NCI-H2107 treated with DMSO at 0.1 percent for 48 hours (cell line): Measurements from ENCODE around the gene ILF3.
"Not testable (repeated sequence)": the region's sequence is repeated elsewhere in the genome, so short reads cannot be mapped to it uniquely, and the experiment has no call there.

Experiments used
- DNase-seq: peaks from one replicate; lab custom pipeline; 2025; ENCODE audit not compliant: unreplicated experiment; lab: John Stamatoyannopoulos, UW

ILF3 gene

GRCh38 chr19:10642473-10643171 lies 11.5 kb upstream of the ILF3 start:
- no peak for DNase-seq

GRCh38 chr19:10643172-10643967 lies 10.8 kb upstream of the ILF3 start:
- no peak for DNase-seq

GRCh38 chr19:10643968-10644259 lies 10.2 kb upstream of the ILF3 start:
- no peak for DNase-seq

GRCh38 chr19:10644260-10645007 lies 9.7 kb upstream of the ILF3 start:
- peak; percentile 25 for DNase-seq

- DNase-seq, result no peak
Observed at GRCh38 chr19:10646456-10647159, 7.5 kb upstream of the ILF3 start.

- no peak for DNase-seq
Observed at GRCh38 chr19:10648360-10648759, 5.8 kb upstream of the ILF3 start.

- DNase-seq, result no peak
Observed at GRCh38 chr19:10651851-10652250, 2.3 kb upstream of the ILF3 start.

GRCh38 chr19:10653482-10653731 lies 739 bp upstream of the ILF3 start:
- no peak for DNase-seq

GRCh38 chr19:10654610-10655456 lies 687 bp downstream of the ILF3 start:
- DNase-seq, result no peak

- DNase-seq, result peak; percentile 29
Observed at GRCh38 chr19:10655457-10656312, 1.5 kb downstream of the ILF3 start.

- no peak for DNase-seq
Observed at GRCh38 chr19:10660346-10660745, 6.2 kb downstream of the ILF3 start.

- no peak for DNase-seq
Observed at GRCh38 chr19:10661946-10662345, 7.8 kb downstream of the ILF3 start.

- DNase-seq, result no peak
Observed at GRCh38 chr19:10662384-10663251, 8.5 kb downstream of the ILF3 start.

GRCh38 chr19:10663252-10663563 lies 9.1 kb downstream of the ILF3 start:
- DNase-seq, result not testable (repeated sequence)

GRCh38 chr19:10667867-10668266 lies 13.7 kb downstream of the ILF3 start:
- DNase-seq, result no peak

GRCh38 chr19:10669246-10669645 lies 15.1 kb downstream of the ILF3 start:
- no peak for DNase-seq

- no peak for DNase-seq
Observed at GRCh38 chr19:10670182-10670581, 16.0 kb downstream of the ILF3 start.

- DNase-seq, result no peak
Observed at GRCh38 chr19:10670876-10671804, 17.0 kb downstream of the ILF3 start.
